Nephron progenitor cell (in vitro differentiated cells): Measurements from ENCODE around the gene CREB3L2.

ENCODE experiments used
- DNase-seq: peaks from one replicate; pipeline ENCODE4 v3.0.0; 2021
- H3K27ac Mint-ChIP-seq: 2 replicates; pipeline ENCODE4 v1.8.0; 2021; ENCODE audit warnings: mild to moderate bottlenecking, moderate library complexity, mixed read lengths
- H3K27me3 Mint-ChIP-seq: 2 replicates; pipeline ENCODE4 v1.8.0; 2021; ENCODE audit warnings: mild to moderate bottlenecking, low read depth, mixed read lengths; ENCODE audit not compliant: poor library complexity
- H3K36me3 Mint-ChIP-seq: 2 replicates; pipeline ENCODE4 v1.8.0; 2021; ENCODE audit warnings: low read depth, mixed read lengths
- H3K4me1 Mint-ChIP-seq: 2 replicates; pipeline ENCODE4 v1.8.0; 2021; ENCODE audit warnings: mixed read lengths
- H3K4me3 Mint-ChIP-seq: 2 replicates; pipeline ENCODE4 v1.8.0; 2021; ENCODE audit warnings: mild to moderate bottlenecking, moderate library complexity, mixed read lengths
- H3K9me3 Mint-ChIP-seq: 2 replicates; pipeline ENCODE4 v1.8.0; 2021; ENCODE audit warnings: mild to moderate bottlenecking, moderate library complexity, mixed read lengths
- TF ChIP-seq, protein P1 (sequence below): fragments of 200-600 bp; sonication (generic); IDR thresholded peaks from 2 replicates; pipeline ENCODE4 v1.5.0; 2021; ENCODE audit warnings: antibody characterized with exemption

CREB3L2 gene

DNA sequence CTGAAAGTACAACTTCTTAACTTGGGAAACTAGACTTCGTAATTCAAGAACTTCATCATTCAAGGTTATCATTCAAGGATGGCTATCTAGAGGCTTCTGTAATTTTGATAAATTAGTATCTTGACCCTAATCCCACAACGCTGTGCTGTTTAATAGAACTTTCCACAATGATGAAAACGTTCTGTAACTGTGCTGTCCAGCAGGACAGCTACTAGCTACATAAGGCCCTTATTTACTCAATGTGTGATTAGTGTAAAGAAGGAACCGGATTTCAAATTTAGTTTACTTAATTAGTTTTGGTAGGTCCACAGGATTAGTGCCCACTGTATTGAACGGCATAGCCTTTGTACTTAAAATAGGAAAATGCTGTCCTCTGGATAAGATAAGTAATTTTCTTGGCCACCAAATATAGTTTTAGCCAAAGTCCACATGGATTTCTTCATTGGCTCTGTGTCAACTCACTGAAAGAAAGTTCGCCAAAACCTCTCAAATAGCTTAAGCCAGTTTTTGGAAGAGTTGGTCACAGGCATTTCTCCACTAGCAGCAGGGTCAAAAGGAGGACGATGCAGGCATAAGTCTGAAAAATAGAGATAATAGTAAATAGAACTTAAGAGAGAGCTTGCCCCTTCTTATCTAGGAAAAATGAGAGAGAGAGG is 172.4 kb downstream of the CREB3L2 start:
- no peaks in the 10 kb centered on the region for H3K4me1 Mint-ChIP-seq
- peaks cover 28% of the 10 kb centered on the region for H3K9me3 Mint-ChIP-seq
- H3K27me3 Mint-ChIP-seq = peaks cover 24% of the 10 kb centered on the region
- TF ChIP-seq, protein P1, sequence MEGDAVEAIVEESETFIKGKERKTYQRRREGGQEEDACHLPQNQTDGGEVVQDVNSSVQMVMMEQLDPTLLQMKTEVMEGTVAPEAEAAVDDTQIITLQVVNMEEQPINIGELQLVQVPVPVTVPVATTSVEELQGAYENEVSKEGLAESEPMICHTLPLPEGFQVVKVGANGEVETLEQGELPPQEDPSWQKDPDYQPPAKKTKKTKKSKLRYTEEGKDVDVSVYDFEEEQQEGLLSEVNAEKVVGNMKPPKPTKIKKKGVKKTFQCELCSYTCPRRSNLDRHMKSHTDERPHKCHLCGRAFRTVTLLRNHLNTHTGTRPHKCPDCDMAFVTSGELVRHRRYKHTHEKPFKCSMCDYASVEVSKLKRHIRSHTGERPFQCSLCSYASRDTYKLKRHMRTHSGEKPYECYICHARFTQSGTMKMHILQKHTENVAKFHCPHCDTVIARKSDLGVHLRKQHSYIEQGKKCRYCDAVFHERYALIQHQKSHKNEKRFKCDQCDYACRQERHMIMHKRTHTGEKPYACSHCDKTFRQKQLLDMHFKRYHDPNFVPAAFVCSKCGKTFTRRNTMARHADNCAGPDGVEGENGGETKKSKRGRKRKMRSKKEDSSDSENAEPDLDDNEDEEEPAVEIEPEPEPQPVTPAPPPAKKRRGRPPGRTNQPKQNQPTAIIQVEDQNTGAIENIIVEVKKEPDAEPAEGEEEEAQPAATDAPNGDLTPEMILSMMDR = no peak
- H3K36me3 Mint-ChIP-seq = peaks cover 6% of the 10 kb centered on the region
- H3K4me3 Mint-ChIP-seq = no peak overlapping the region
- no peak for DNase-seq
- no peak overlapping the region for H3K27ac Mint-ChIP-seq

DNA sequence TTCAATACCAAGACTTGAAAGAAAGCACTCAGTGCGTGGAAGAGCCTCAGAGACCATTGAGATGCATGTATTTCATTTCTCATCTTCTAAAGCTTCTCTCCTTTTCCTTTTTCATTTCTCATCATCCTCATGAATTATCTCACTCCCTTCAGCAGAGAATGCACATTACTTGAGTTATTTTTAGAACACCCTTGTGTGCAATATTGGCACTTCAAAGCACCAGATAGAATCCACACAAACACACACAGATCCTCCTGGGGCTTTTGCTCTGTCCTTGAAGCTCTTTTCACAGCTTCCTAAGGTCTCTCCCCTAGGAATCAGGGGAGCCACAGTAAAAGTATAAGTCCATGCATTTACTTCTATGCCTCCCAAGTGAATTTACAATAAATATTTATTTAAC is 173.4 kb downstream of the CREB3L2 start:
- Mint-ChIP-seq H3K4me1 (no peaks in the 10 kb centered on the region), H3K36me3 (peaks cover 6% of the 10 kb centered on the region), H3K27ac (no peak overlapping the region), H3K9me3 (peaks cover 26% of the 10 kb centered on the region), H3K27me3 (peaks cover 29% of the 10 kb centered on the region), H3K4me3 (no peak overlapping the region)
- DNase-seq = no peak
- TF ChIP-seq, protein P1 = no peak

DNA sequence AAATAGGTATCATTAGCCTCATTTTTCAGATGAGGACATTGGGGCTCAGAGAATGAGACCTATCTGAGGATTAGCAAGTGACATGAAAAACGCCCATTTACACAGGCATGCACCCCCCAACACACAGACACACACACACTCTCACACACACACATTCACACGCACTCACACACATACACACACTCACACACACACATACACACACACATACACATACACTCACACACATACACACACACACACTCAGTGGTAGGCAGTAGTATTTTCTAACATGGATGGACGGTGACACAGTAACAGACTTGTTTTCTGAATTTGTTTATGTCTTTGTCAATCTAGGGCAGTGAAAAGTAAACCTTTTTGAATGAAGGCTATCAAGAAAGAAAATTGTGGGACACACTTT is 176.4 kb downstream of the CREB3L2 start:
- Mint-ChIP-seq H3K9me3 (peaks cover 3% of the 10 kb centered on the region), H3K27me3 (peaks cover 46% of the 10 kb centered on the region), H3K4me3 (no peak overlapping the region), H3K36me3 (no peaks in the 10 kb centered on the region), H3K27ac (no peak overlapping the region), H3K4me1 (peaks cover 14% of the 10 kb centered on the region)
- TF ChIP-seq, protein P1 = no peak
- DNase-seq = no peak
